K562 (cell line): ENCODE results near the gene ACVR2B. TPM values are rescaled to one million over a fixed set of nuclear protein-coding genes. Genes with fewer than 3 reads are reported as not detected.

Experiments used
- ATAC-seq: fragments of 200-7000 bp; cut with Tn5 transposase; 3 replicates; pipeline ENCODE4 v1.9.1; 2020; ENCODE audit warnings: moderate library complexity
- BruUV-seq: library from RNA; stranded (reverse); fragments of 400-500 nt; replicated peaks from 2 replicates; lab custom pipeline; 2021; lab: Mats Ljungman, UMichigan
- CTCF ChIA-PET: fragments of 300-600 bp; formaldehyde crosslinking; extraction: SDS; loops from one replicate; lab custom pipeline; 2021; ENCODE audit warnings: low intra/inter-chr PET ratio; lab: Yijun Ruan, JAX
- POLR2A ChIA-PET: fragments of 300-600, 350-650 bp; sonication (Branson Sonifier 250); formaldehyde crosslinking; extraction: SDS; loops from one replicate; lab custom pipeline; 2021; ENCODE audit warnings: antibody characterized with exemption, inconsistent platforms; lab: Yijun Ruan, JAX
- DNase-seq, 4 experiments: peaks; one replicate each; pipeline versions ENCODE4 v3.0.0 to v3.0.0-alpha.2; 2011 to 2018; ENCODE audit warnings: low spot score in 3 of 4, mixed read lengths in 3 of 4; ENCODE audit errors: extremely low read depth in 1 of 4
- FAIRE-seq: peaks from 2 replicates; lab custom pipeline; 2011; peaks lifted over from hg19 to GRCh38; lab: Jason Lieb, UNC
- H2AFZ ChIP-seq: 2 replicates; pipeline ENCODE4 v1.6.0; 2011; ENCODE audit warnings: low read depth, low read length, control low read depth, inconsistent platforms
- H3K27ac ChIP-seq: fragments of 200-600 bp; 3 replicates; pipeline ENCODE4 v1.8.0; 2011; ENCODE audit warnings: low read depth, mild to moderate bottlenecking, control low read depth, inconsistent platforms, low read length, moderate library complexity, mixed read lengths; ENCODE audit errors: extremely low read depth
- H3K27me3 ChIP-seq, 2 experiments: fragments of 300-600 bp in 1 of 2; 2 replicates in 1 of 2; 3 replicates in 1 of 2; pipeline versions ENCODE4 v1.6.0 to v1.8.0; 2011; ENCODE audit warnings: inconsistent platforms in 2 of 2, low read length in 2 of 2, mild to moderate bottlenecking in 1 of 2, mixed read lengths in 1 of 2, moderate library complexity in 1 of 2; ENCODE audit not compliant: control insufficient read depth in 2 of 2, insufficient read depth in 2 of 2
- H3K36me3 ChIP-seq: fragments of 300-600 bp; 3 replicates; pipeline ENCODE4 v1.8.0; 2011; ENCODE audit warnings: mild to moderate bottlenecking, low read length, inconsistent platforms; ENCODE audit not compliant: control insufficient read depth, insufficient read depth
- H3K4me1 ChIP-seq, 2 experiments: fragments of 200-600 bp in 1 of 2; replicated peaks in 1 of 2; 2 replicates in 1 of 2; 3 replicates in 1 of 2; pipeline versions ENCODE4 v1.5.1 to v1.8.0; 2011; ENCODE audit warnings: inconsistent platforms in 2 of 2, low read length in 2 of 2, mild to moderate bottlenecking in 1 of 2, mixed read lengths in 1 of 2, moderate library complexity in 1 of 2; ENCODE audit not compliant: control insufficient read depth in 2 of 2, insufficient read depth in 2 of 2
- H3K4me2 ChIP-seq: 2 replicates; pipeline ENCODE4 v1.6.1; 2011; ENCODE audit warnings: low read length, control low read depth, inconsistent platforms, mixed read lengths; ENCODE audit not compliant: insufficient read depth
- H3K4me3 ChIP-seq: fragments of 200-600 bp; sonication (generic), shearing (Covaris generic); 2 replicates; pipeline ENCODE4 v1.5.1; 2016; ENCODE audit warnings: control low read depth, inconsistent platforms
- H3K79me2 ChIP-seq: fragments of 200-600 bp; 3 replicates; pipeline ENCODE4 v1.8.0; 2011; ENCODE audit warnings: low read length, inconsistent platforms; ENCODE audit not compliant: control insufficient read depth, insufficient read depth
- H3K9ac ChIP-seq, 2 experiments: 2 replicates each; pipeline versions ENCODE4 v1.6.0 to v1.6.1; 2011; ENCODE audit warnings: low read depth in 2 of 2, low read length in 2 of 2, control low read depth in 1 of 2, inconsistent platforms in 1 of 2, mild to moderate bottlenecking in 1 of 2, mixed read lengths in 1 of 2; ENCODE audit not compliant: insufficient read depth in 1 of 2
- H3K9me1 ChIP-seq: one replicate; pipeline ENCODE4 v1.6.0; 2011; ENCODE audit warnings: inconsistent platforms, mild to moderate bottlenecking, low read length, moderate library complexity; ENCODE audit not compliant: control insufficient read depth, insufficient read depth
- H3K9me3 ChIP-seq: replicated peaks from 2 replicates; pipeline ENCODE4 v1.5.1; 2011; ENCODE audit warnings: low read depth, low read length, inconsistent platforms; ENCODE audit not compliant: control insufficient read depth, insufficient read depth
- H4K20me1 ChIP-seq: replicated peaks from 2 replicates; pipeline ENCODE4 v1.6.1; 2011; ENCODE audit warnings: low read length, inconsistent platforms, mixed read lengths; ENCODE audit not compliant: control insufficient read depth, insufficient read depth
- NEUROD1 ChIP-seq: fragments of 150-350 bp; IDR thresholded peaks from 2 replicates; pipeline ENCODE4 v1.6.1; 2014; ENCODE audit warnings: borderline replicate concordance, low read length, low read depth; ENCODE audit not compliant: partially characterized antibody
- NFE2L1 ChIP-seq: fragments of 450-650 bp; IDR thresholded peaks from 2 replicates; pipeline ENCODE4 v1.6.1; 2016; ENCODE audit warnings: missing genetic modification characterization, low read depth, mild to moderate bottlenecking, missing compliant biosample characterization, moderate library complexity, borderline replicate concordance
- PRMT5 ChIP-seq: sonication (generic); formaldehyde crosslinking; IDR thresholded peaks from 2 replicates; pipeline ENCODE4 v1.5.0; 2020; ENCODE audit warnings: missing genetic modification reagents
- TEAD2 ChIP-seq: fragments of 450-650 bp; IDR thresholded peaks from 2 replicates; pipeline ENCODE4 v1.6.1; 2016; ENCODE audit warnings: missing genetic modification characterization, control low read depth, missing compliant biosample characterization
- TFAM ChIP-seq: fragments of 250-450 bp; sonication (Bioruptor Pico); conservative IDR thresholded peaks from 2 replicates; pipeline ENCODE4 v1.5.0; 2021; ENCODE audit warnings: mild to moderate bottlenecking, moderate library complexity
- ZC3H4 ChIP-seq: sonication (generic); formaldehyde crosslinking; IDR thresholded peaks from 2 replicates; pipeline ENCODE4 v1.9.0; 2021; ENCODE audit warnings: missing genetic modification reagents, borderline replicate concordance
- ZNF184 ChIP-seq: sonication (generic); formaldehyde crosslinking; IDR thresholded peaks from 2 replicates; pipeline ENCODE4 v1.5.0; 2020; ENCODE audit warnings: missing genetic modification reagents
- ZNF586 ChIP-seq: fragments of 450-650 bp; formaldehyde crosslinking; conservative IDR thresholded peaks from 2 replicates; pipeline ENCODE4 v1.4.0; 2020; ENCODE audit warnings: mild to moderate bottlenecking, moderate library complexity
- WGBS: fragments of 100-300 bp; shearing (Covaris generic); methylation state at CpG from one replicate; pipeline ENCODE4 v1.1.6; 2016; ENCODE audit warnings: low coverage, mixed read lengths; ENCODE audit not compliant: insufficient coverage; ENCODE audit errors: missing lambda C conversion rate; 5-methylcytosine and 5-hydroxymethylcytosine counted together
- in situ Hi-C: fragments of 300-500 bp; cut with MboI; formaldehyde crosslinking; loops from 4 replicates; pipeline ENCODE4 v1.15.0; 2018; ENCODE audit warnings: inconsistent platforms, mixed read lengths
- intact Hi-C: fragments of 100-400 bp; cut with micrococcal nuclease; formaldehyde crosslinking; loops from 2 replicates; pipeline ENCODE4 v1.14.2; 2022
- polyA plus RNA-seq, 8 experiments: library from polyadenylated mRNA; depleted of rRNA in 4 of 8; stranded (reverse) in 5 of 8; unstranded in 3 of 8; fragments of >200 nt; fragmentation: Nextera tagmentation in 2 of 8; fragmentation: Illumina TruSeq in 1 of 8; extraction: Ambion mirVana in 2 of 8; extraction: Trizol in 1 of 8; gene quantifications; 2 replicates each; pipeline versions ENCODE4 v1.2.1 to v1.2.3, GENCODE V29; 2011 to 2014; ENCODE audit warnings: inconsistent platforms in 1 of 8, missing spikeins in 1 of 8
- total RNA-seq, 7 experiments: library from RNA; depleted of rRNA in 6 of 7; stranded (reverse); fragments of >200 nt in 6 of 7; fragmentation: Illumina TruSeq in 2 of 7; extraction: Trizol in 2 of 7; gene quantifications; 2 replicates each; pipeline versions ENCODE4 v1.2.1 to v1.2.3, GENCODE V29; 2011 to 2021; ENCODE audit warnings: low replicate concordance in 1 of 7
- TF ChIP-seq, protein P1 (sequence below), 2 experiments: fragments of 450-650 bp in 1 of 2; sonication (generic) in 1 of 2; formaldehyde crosslinking; conservative IDR thresholded peaks; 2 replicates each; pipeline versions ENCODE4 v1.4.0 to v1.8.1; 2020 to 2022; ENCODE audit warnings: mild to moderate bottlenecking in 1 of 2, missing genetic modification reagents in 1 of 2
- TF ChIP-seq, protein P2 (sequence below): fragments of 450-650 bp; IDR thresholded peaks from 2 replicates; pipeline ENCODE4 v1.6.1; 2018; ENCODE audit not compliant: partially characterized antibody

ACVR2B gene
- total and polyA plus RNA-seq, 9 of the 15 experiments (the other 6 are each of a cell fraction or from before 2014, with no cell fraction given), result 1.8 to 23.7 (median 7.1) TPM

DNA sequence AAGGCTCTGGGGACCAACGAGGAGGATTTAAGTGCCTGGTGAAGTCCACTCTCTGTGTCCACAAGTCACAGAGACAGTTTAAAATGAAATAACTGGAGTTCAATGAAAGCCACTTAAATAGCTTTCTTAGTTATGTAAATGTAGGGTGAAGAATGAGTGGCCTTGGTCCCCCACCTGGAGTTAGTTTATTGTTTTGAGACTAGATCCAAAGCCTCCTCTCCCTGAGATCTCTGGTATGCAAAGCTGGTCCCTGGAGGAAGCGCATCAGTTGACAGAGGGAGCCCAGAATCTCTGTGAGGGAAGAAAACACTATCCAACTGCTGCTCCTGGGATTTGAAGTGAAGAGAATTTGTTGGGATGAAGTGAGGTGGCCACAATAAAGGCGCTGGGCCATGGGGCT is 83.0 kb downstream of the ACVR2B start:
- Histone ChIP-seq H4K20me1 (peaks cover 17% of the 10 kb centered on the region; the same call in 1 of the 2 replicates), H3K27me3 (peaks cover under 1 to 12% of the 10 kb centered on the region in 2 experiments; a peak in 3 of 5 replicates), H3K9me3 (no peaks in the 10 kb centered on the region), H3K79me2 (no peaks in the 10 kb centered on the region), H3K9ac (no peak overlapping the region), H3K4me1 (peaks cover 10 to 11% of the 10 kb centered on the region in 2 experiments), H2AFZ (no peak overlapping the region), H3K4me2 (no peak overlapping the region), H3K4me3 (no peak overlapping the region), H3K9me1 (no peaks in the 10 kb centered on the region), H3K27ac (no peak overlapping the region), H3K36me3 (no peaks in the 10 kb centered on the region)
- POLR2A ChIA-PET, result interaction anchor here (1.0 kb wide), 1 partner anchor 9 kb away, joined by 3 read pairs; no protein-coding TSS in a partner anchor
- no TSS peak for BruUV-seq
- DNase-seq, result no peak
- TF ChIP-seq, protein P1, sequence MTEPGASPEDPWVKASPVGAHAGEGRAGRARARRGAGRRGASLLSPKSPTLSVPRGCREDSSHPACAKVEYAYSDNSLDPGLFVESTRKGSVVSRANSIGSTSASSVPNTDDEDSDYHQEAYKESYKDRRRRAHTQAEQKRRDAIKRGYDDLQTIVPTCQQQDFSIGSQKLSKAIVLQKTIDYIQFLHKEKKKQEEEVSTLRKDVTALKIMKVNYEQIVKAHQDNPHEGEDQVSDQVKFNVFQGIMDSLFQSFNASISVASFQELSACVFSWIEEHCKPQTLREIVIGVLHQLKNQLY (CRISPR knock-in tag; conservative IDR thresholded peaks at IDR 0.05), result no peak
- TF ChIP-seq ZC3H4, result no peak
- TF ChIP-seq, protein P2, sequence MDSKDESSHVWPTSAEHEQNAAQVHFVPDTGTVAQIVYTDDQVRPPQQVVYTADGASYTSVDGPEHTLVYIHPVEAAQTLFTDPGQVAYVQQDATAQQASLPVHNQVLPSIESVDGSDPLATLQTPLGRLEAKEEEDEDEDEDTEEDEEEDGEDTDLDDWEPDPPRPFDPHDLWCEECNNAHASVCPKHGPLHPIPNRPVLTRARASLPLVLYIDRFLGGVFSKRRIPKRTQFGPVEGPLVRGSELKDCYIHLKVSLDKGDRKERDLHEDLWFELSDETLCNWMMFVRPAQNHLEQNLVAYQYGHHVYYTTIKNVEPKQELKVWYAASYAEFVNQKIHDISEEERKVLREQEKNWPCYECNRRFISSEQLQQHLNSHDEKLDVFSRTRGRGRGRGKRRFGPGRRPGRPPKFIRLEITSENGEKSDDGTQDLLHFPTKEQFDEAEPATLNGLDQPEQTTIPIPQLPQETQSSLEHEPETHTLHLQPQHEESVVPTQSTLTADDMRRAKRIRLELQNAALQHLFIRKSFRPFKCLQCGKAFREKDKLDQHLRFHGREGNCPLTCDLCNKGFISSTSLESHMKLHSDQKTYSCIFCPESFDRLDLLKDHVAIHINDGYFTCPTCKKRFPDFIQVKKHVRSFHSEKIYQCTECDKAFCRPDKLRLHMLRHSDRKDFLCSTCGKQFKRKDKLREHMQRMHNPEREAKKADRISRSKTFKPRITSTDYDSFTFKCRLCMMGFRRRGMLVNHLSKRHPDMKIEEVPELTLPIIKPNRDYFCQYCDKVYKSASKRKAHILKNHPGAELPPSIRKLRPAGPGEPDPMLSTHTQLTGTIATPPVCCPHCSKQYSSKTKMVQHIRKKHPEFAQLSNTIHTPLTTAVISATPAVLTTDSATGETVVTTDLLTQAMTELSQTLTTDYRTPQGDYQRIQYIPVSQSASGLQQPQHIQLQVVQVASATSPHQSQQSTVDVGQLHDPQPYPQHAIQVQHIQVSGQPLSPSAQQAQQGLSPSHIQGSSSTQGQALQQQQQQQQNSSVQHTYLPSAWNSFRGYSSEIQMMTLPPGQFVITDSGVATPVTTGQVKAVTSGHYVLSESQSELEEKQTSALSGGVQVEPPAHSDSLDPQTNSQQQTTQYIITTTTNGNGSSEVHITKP, result no peak
- no peak for TF ChIP-seq PRMT5 (CRISPR knock-in tag)
- no peak for TF ChIP-seq NEUROD1
- no peak for TF ChIP-seq TFAM (CRISPR knock-in tag)
- no peak for TF ChIP-seq NFE2L1 (tag)
- TF ChIP-seq TEAD2 (tag), result no peak
- TF ChIP-seq ZNF184 (CRISPR knock-in tag), result no peak
- TF ChIP-seq ZNF586 (CRISPR knock-in tag), result no peak
- CTCF ChIA-PET, result no interaction called here
- intact Hi-C loops, result no loop called here
- WGBS, result 28% methylated on average over 3 of the region's 3 CpGs
- no peak for FAIRE-seq
- ATAC-seq, result no peak
- in situ Hi-C loops, result no loop called here
